Loucy (cell line): ENCODE data around the gene GBP4.

Experiments used
- H2AFZ ChIP-seq: fragments of 200-600 bp; sonication (generic); 2 replicates; pipeline ENCODE4 v1.6.0; 2016; ENCODE audit warnings: antibody characterized with exemption, mild to moderate bottlenecking, low read length, moderate library complexity
- H3F3A ChIP-seq: fragments of 200-600 bp; 2 replicates; pipeline ENCODE4 v1.6.0; 2016; ENCODE audit warnings: antibody characterized with exemption, low read depth, mild to moderate bottlenecking
- H3K27me3 ChIP-seq: fragments of 200-600 bp; sonication (generic); 2 replicates; pipeline ENCODE4 v1.6.1; 2014; ENCODE audit warnings: low read length, mild to moderate bottlenecking; ENCODE audit not compliant: insufficient read depth, poor library complexity, severe bottlenecking
- H3K36me3 ChIP-seq: fragments of 200-600 bp; sonication (generic); 2 replicates; pipeline ENCODE4 v1.6.1; 2016; ENCODE audit warnings: low read length; ENCODE audit not compliant: insufficient read depth
- H3K4me1 ChIP-seq: fragments of 200-600 bp; sonication (generic); 2 replicates; pipeline ENCODE4 v1.5.1; 2014; ENCODE audit warnings: low read length, mild to moderate bottlenecking; ENCODE audit not compliant: insufficient read depth, poor library complexity, severe bottlenecking
- H3K4me2 ChIP-seq: fragments of 200-600 bp; sonication (generic); 2 replicates; pipeline ENCODE4 v1.6.0; 2014; ENCODE audit warnings: antibody characterized with exemption, low read length, low read depth, mild to moderate bottlenecking; ENCODE audit not compliant: poor library complexity, severe bottlenecking
- H3K4me3 ChIP-seq: fragments of 200-600 bp; sonication (generic); 2 replicates; pipeline ENCODE4 v1.5.1; 2014; ENCODE audit warnings: low read length, mild to moderate bottlenecking, mixed read lengths; ENCODE audit not compliant: poor library complexity, severe bottlenecking
- H3K79me2 ChIP-seq: fragments of 200-600 bp; sonication (generic); 2 replicates; pipeline ENCODE4 v1.6.1; 2014; ENCODE audit warnings: low read length; ENCODE audit not compliant: insufficient read depth
- H3K9ac ChIP-seq: fragments of 200-600 bp; sonication (generic); 2 replicates; pipeline ENCODE4 v1.6.0; 2014; ENCODE audit warnings: mild to moderate bottlenecking, low read depth, low read length, moderate library complexity; ENCODE audit not compliant: poor library complexity, severe bottlenecking
- H3K9me2 ChIP-seq: fragments of 200-600 bp; sonication (generic); replicated peaks from 2 replicates; pipeline ENCODE4 v1.6.1; 2016; ENCODE audit warnings: low read depth, low read length, mixed read lengths
- H3K9me3 ChIP-seq: fragments of 200-600 bp; sonication (generic); 2 replicates; pipeline ENCODE4 v1.6.1; 2014; ENCODE audit warnings: mild to moderate bottlenecking, antibody characterized with exemption, low read length, low read depth; ENCODE audit not compliant: insufficient read depth
- H4K20me1 ChIP-seq: fragments of 200-600 bp; sonication (generic); 2 replicates; pipeline ENCODE4 v1.6.0; 2014; ENCODE audit warnings: antibody characterized with exemption, low read length, mild to moderate bottlenecking; ENCODE audit not compliant: insufficient read depth, poor library complexity, severe bottlenecking
- CTCF ChIP-seq: fragments of 200-600 bp; sonication (generic); conservative IDR thresholded peaks from 2 replicates; pipeline ENCODE4 v1.5.1; 2014; ENCODE audit warnings: mild to moderate bottlenecking, antibody characterized with exemption, low read length
- EZH2phosphoT487 ChIP-seq: fragments of 200-600 bp; IDR thresholded peaks from 2 replicates; pipeline ENCODE4 v1.6.1; 2018; ENCODE audit warnings: antibody characterized with exemption, mild to moderate bottlenecking, moderate library complexity, borderline replicate concordance

Gene GBP4

GRCh38 chr1:89176971-89177370 is 21.8 kb downstream of the GBP4 start:
- Histone ChIP-seq H3K79me2 (no peaks in the 10 kb centered on the region), H3K36me3 (no peaks in the 10 kb centered on the region), H2AFZ (peak overlapping the region; percentile 45; the same call in 1 of the 2 replicates), H3K4me1 (no peaks in the 10 kb centered on the region), H3K9me2 (no peaks in the 10 kb centered on the region), H3F3A (no peaks in the 10 kb centered on the region), H3K4me2 (no peak overlapping the region), H3K4me3 (no peak overlapping the region), H3K9me3 (no peaks in the 10 kb centered on the region), H3K27me3 (no peaks in the 10 kb centered on the region), H4K20me1 (no peaks in the 10 kb centered on the region), H3K9ac (no peak overlapping the region)
- no peak for TF ChIP-seq CTCF
- no peak for TF ChIP-seq EZH2phosphoT487

- H3F3A ChIP-seq: no peaks in the 10 kb centered on the region
Measured at GRCh38 chr1:89175601-89176256, 23.0 kb downstream of the GBP4 start, which contains the start of gene GBP7. TSS of gene GBP7 (minus strand) at chr1:89176003. CDS start at chr1:89171935, 4,068 bp downstream.

GRCh38 chr1:89174491-89174890 is 24.3 kb downstream of the GBP4 start:
- Histone ChIP-seq H2AFZ (no peak overlapping the region), H3K4me1 (no peaks in the 10 kb centered on the region), H3K27me3 (no peaks in the 10 kb centered on the region), H3K9me3 (no peaks in the 10 kb centered on the region), H4K20me1 (no peaks in the 10 kb centered on the region), H3K9ac (no peak overlapping the region), H3K79me2 (no peaks in the 10 kb centered on the region), H3F3A (no peaks in the 10 kb centered on the region), H3K9me2 (no peaks in the 10 kb centered on the region), H3K4me2 (no peak overlapping the region), H3K4me3 (no peak overlapping the region), H3K36me3 (no peaks in the 10 kb centered on the region)
- TF ChIP-seq CTCF: no peak
- TF ChIP-seq EZH2phosphoT487: no peak

More at GRCh38 chr1:89175601-89176256, 23.0 kb downstream of the GBP4 start, which contains the start of gene GBP7:
- Histone ChIP-seq H3K9me2 (no peaks in the 10 kb centered on the region), H3K4me2 (no peak within 1 kb of the TSS), H3K36me3 (no peaks in the 10 kb centered on the region), H3K4me3 (no peak within 1 kb of the TSS), H3K9ac (no peak within 1 kb of the TSS), H3K4me1 (no peaks in the 10 kb centered on the region), H3K27me3 (no peaks in the 10 kb centered on the region), H2AFZ (peak within 1 kb of the TSS; percentile 45; the same call in 1 of the 2 replicates), H3K79me2 (no peaks in the 10 kb centered on the region), H4K20me1 (no peaks in the 10 kb centered on the region), H3K9me3 (no peaks in the 10 kb centered on the region)
- TF ChIP-seq EZH2phosphoT487 (no peak), CTCF (no peak)
